ENCODE results near the gene IQSEC1.

The IQSEC1 gene

DNA sequence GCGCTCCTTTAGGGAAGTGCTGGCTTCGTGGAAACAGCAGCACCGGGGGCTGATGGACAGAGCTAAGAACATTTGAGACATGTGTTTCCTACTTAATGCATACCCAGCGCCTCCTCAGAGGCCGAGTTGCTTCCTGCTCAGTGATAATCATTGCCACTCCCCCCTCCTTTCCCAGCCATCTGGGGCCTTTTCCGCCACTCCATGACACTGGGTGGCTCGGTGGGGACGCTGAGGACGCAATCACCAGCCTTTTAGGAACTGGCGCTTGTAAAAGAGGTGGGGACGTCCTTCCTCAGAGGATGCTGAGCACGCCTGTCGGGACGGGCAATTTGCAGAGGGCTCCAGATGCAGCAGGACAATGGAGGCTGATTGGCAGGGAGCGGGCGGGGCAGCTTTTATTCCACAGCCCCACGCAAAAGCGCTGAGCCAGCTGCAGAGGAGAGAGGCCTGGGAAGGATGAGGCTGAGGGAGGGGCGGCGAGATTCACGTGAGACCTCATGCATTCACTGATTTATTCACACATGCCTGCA is 22.2 kb upstream of the IQSEC1 start:
- Histone ChIP-seq H4K20me1 (ENCODE audit: low read depth, low read length) (no peaks in the 10 kb centered on the region), H3F3A (ENCODE audit: insufficient read depth) (no peaks in the 10 kb centered on the region), H3K36me3 (ENCODE audit: low read length) (no peaks in the 10 kb centered on the region), H3K4me3 (ENCODE audit: insufficient read depth, low read length, poor library complexity, severe bottlenecking) (no peak overlapping the region), H3K27me3 (ENCODE audit: low read length) (no peaks in the 10 kb centered on the region), H3K9me2 (replicated peaks; ENCODE audit: insufficient read depth, low read length) (no peaks in the 10 kb centered on the region), H3K4me2 (ENCODE audit: low read depth, low read length, poor library complexity, severe bottlenecking) (no peak overlapping the region), H3K79me2 (ENCODE audit: insufficient read depth, low read length) (no peaks in the 10 kb centered on the region), H3K9me3 (ENCODE audit: insufficient read depth, low read length) (no peaks in the 10 kb centered on the region), H2AFZ (ENCODE audit: low read depth, low read length, severe bottlenecking) (no peak overlapping the region), H3K9ac (ENCODE audit: low read length) (no peak overlapping the region), H3K27ac (ENCODE audit: low read depth, low read length) (no peak overlapping the region)
- TF ChIP-seq, protein P1, sequence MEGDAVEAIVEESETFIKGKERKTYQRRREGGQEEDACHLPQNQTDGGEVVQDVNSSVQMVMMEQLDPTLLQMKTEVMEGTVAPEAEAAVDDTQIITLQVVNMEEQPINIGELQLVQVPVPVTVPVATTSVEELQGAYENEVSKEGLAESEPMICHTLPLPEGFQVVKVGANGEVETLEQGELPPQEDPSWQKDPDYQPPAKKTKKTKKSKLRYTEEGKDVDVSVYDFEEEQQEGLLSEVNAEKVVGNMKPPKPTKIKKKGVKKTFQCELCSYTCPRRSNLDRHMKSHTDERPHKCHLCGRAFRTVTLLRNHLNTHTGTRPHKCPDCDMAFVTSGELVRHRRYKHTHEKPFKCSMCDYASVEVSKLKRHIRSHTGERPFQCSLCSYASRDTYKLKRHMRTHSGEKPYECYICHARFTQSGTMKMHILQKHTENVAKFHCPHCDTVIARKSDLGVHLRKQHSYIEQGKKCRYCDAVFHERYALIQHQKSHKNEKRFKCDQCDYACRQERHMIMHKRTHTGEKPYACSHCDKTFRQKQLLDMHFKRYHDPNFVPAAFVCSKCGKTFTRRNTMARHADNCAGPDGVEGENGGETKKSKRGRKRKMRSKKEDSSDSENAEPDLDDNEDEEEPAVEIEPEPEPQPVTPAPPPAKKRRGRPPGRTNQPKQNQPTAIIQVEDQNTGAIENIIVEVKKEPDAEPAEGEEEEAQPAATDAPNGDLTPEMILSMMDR (IDR thresholded peaks at IDR 0.05; ENCODE audit: insufficient read depth, low read length, poor library complexity, severe bottlenecking), result no peak
- no peak for TF ChIP-seq EZH2phosphoT487 (conservative IDR thresholded peaks at IDR 0.05; ENCODE audit: low read length)

DNA sequence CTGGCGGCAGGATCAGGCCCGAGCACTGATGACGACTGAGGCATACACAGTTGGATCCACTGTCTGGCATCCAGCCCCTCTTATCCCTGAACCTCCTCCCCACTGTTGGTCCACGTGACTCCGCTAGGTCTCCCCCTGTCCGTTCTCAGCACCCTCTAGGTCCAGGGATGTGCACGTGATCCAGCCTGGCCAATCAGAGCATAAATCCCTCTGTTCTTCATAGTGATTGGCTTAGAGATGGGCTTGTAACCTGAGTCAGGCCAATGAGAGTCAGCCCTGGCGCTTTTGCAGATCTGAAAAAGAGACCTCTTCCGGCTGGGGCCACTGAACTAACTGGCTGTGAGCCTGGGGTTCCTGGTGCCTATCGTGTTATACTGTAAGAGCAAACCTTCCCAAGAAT is 20.5 kb upstream of the IQSEC1 start:
- Histone ChIP-seq H3K9me2 (replicated peaks; ENCODE audit: insufficient read depth, low read length) (no peaks in the 10 kb centered on the region), H3K27me3 (ENCODE audit: low read length) (no peaks in the 10 kb centered on the region), H3K9ac (ENCODE audit: low read length) (no peak overlapping the region), H3K36me3 (ENCODE audit: low read length) (no peaks in the 10 kb centered on the region), H3F3A (ENCODE audit: insufficient read depth) (no peaks in the 10 kb centered on the region), H2AFZ (ENCODE audit: low read depth, low read length, severe bottlenecking) (no peak overlapping the region), H3K4me2 (ENCODE audit: low read depth, low read length, poor library complexity, severe bottlenecking) (no peak overlapping the region), H3K79me2 (ENCODE audit: insufficient read depth, low read length) (no peaks in the 10 kb centered on the region), H3K27ac (ENCODE audit: low read depth, low read length) (no peak overlapping the region), H4K20me1 (ENCODE audit: low read depth, low read length) (no peaks in the 10 kb centered on the region), H3K4me3 (ENCODE audit: insufficient read depth, low read length, poor library complexity, severe bottlenecking) (no peak overlapping the region), H3K9me3 (ENCODE audit: insufficient read depth, low read length) (no peaks in the 10 kb centered on the region)
- TF ChIP-seq, protein P1 (IDR thresholded peaks at IDR 0.05; ENCODE audit: insufficient read depth, low read length, poor library complexity, severe bottlenecking), result no peak

DNA sequence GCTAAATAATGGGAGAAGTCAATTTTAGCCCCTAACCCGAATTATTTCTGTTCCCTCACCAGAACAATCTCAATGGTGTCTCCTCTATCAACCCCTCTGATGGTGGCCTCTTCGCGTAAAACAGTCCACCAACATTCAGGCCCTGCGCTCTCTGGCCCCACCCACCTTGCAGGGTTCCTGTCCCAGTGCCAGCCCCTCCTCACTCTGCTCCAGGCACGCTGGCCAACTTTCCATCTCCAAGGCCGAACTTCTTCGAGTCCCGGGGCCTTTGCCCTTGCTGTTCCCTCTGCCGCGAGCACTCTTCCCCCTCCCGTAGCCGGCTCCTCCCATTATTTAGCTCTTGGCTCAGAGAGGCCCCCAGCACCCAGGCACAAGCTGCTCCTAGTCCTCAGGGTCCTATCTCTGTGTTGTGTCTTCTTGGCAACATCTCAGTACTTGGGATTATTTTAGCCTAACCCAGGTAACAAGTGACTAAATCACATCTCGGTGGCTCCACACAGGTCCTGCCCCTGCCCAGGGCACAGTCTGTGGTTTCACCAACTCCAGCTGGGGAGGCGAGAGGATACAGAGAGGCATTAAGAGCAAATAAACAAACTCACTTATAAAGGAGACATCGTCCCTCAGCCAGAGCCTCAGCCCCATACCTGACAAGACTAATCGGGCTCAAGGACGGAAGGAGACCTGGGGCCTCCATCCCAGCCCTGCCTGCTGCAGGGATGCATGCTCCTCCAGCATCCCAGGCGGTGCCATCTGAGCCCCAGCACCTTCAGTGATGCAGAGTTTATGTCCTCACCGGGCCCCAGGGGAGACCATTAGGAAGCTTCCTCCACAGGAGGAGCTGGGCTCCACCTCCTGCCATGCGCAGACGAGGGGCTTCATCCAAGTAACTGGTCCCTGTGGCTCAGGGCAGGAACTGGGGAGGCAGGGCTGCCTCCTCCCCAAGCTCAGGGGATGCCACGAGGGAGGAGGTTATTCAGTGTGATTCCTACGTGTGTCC is 19.7 kb upstream of the IQSEC1 start:
- no peaks in the 10 kb centered on the region for H4K20me1 ChIP-seq (ENCODE audit: low read depth, low read length)
- H3K79me2 ChIP-seq (ENCODE audit: insufficient read depth, low read length), result no peaks in the 10 kb centered on the region
- H3F3A ChIP-seq (ENCODE audit: insufficient read depth), result no peaks in the 10 kb centered on the region
- H3K9ac ChIP-seq (ENCODE audit: low read length), result no peak overlapping the region
- H3K27ac ChIP-seq (ENCODE audit: low read depth, low read length), result no peak overlapping the region
- no peak overlapping the region for H3K4me2 ChIP-seq (ENCODE audit: low read depth, low read length, poor library complexity, severe bottlenecking)
- no peaks in the 10 kb centered on the region for H3K36me3 ChIP-seq (ENCODE audit: low read length)
- no peaks in the 10 kb centered on the region for H3K9me3 ChIP-seq (ENCODE audit: insufficient read depth, low read length)
- no peak overlapping the region for H2AFZ ChIP-seq (ENCODE audit: low read depth, low read length, severe bottlenecking)
- H3K27me3 ChIP-seq (ENCODE audit: low read length), result no peaks in the 10 kb centered on the region
- no peaks in the 10 kb centered on the region for H3K9me2 ChIP-seq (replicated peaks; ENCODE audit: insufficient read depth, low read length)
- TF ChIP-seq, protein P1 (IDR thresholded peaks at IDR 0.05; ENCODE audit: insufficient read depth, low read length, poor library complexity, severe bottlenecking), result no peak
- TF ChIP-seq EZH2phosphoT487 (conservative IDR thresholded peaks at IDR 0.05; ENCODE audit: low read length), result no peak
- H3K4me3 ChIP-seq (ENCODE audit: insufficient read depth, low read length, poor library complexity, severe bottlenecking), result no peak overlapping the region
